Stomach smooth muscle (tissue), 2 donors: Measurements from ENCODE around the gene ZMAT5.
A peak's percentile ranks its signal among the peaks of the same experiment; 100 is the strongest.

Source experiments
- H3K27ac ChIP-seq: one replicate; pipeline ENCODE4 v1.7.0; 2013; ENCODE audit warnings: mild to moderate bottlenecking, low read length, inconsistent platforms
- H3K27me3 ChIP-seq, 2 donors: one replicate each; pipeline ENCODE4 v1.7.0; 2013; ENCODE audit warnings: low read length in 2 of 2; ENCODE audit not compliant: insufficient read depth in 2 of 2, control insufficient read depth in 1 of 2
- H3K36me3 ChIP-seq, 2 donors: one replicate each; pipeline ENCODE4 v1.7.0; 2013; ENCODE audit warnings: low read length in 2 of 2; ENCODE audit not compliant: control insufficient read depth in 2 of 2, insufficient read depth in 2 of 2
- H3K4me1 ChIP-seq: one replicate; pipeline ENCODE4 v1.7.0; 2013; ENCODE audit warnings: low read length; ENCODE audit not compliant: control insufficient read depth, insufficient read depth
- H3K4me3 ChIP-seq, 2 donors: one replicate each; pipeline ENCODE4 v1.7.0; 2013; ENCODE audit warnings: low read length in 2 of 2
- H3K9ac ChIP-seq, 2 donors: one replicate each; pipeline ENCODE4 v1.7.0; 2013; ENCODE audit warnings: low read length in 2 of 2, mild to moderate bottlenecking in 1 of 2
- H3K9me3 ChIP-seq, 2 donors: one replicate each; pipeline ENCODE4 v1.7.0; 2013; ENCODE audit warnings: low read length in 2 of 2; ENCODE audit not compliant: control insufficient read depth in 2 of 2
- donor health status: healthy.
- donor health status: Pancreatic carcinoma.

ZMAT5 gene

GRCh38 chr22:29705651-29706050 lies 61.2 kb downstream of the ZMAT5 start:
- H3K9ac ChIP-seq = no peak overlapping the region
- peaks cover 28% of the 10 kb centered on the region in 2 donors for H3K27me3 ChIP-seq
- H3K4me3 ChIP-seq = no peak overlapping the region
- H3K9me3 ChIP-seq = no peaks in the 10 kb centered on the region
- no peaks in the 10 kb centered on the region for H3K36me3 ChIP-seq
- peaks cover 15% of the 10 kb centered on the region for H3K4me1 ChIP-seq
- H3K27ac ChIP-seq = no peak overlapping the region

- peak overlapping the region in 1 of 2 donors; percentile 32 for H3K9ac ChIP-seq
- no peaks in the 10 kb centered on the region for H3K9me3 ChIP-seq
- H3K4me3 ChIP-seq = peak overlapping the region in 1 of 2 donors; percentile 40
- no peaks in the 10 kb centered on the region for H3K36me3 ChIP-seq
- H3K27ac ChIP-seq = no peak overlapping the region
- peaks cover 15% of the 10 kb centered on the region for H3K4me1 ChIP-seq
- peaks cover 28 to 31% of the 10 kb centered on the region in 2 donors for H3K27me3 ChIP-seq
Observed at GRCh38 chr22:29704528-29705285, 62.1 kb downstream of the ZMAT5 start.

- Histone ChIP-seq H3K4me3 (no peak overlapping the region), H3K36me3 (no peaks in the 10 kb centered on the region), H3K4me1 (peaks cover 15% of the 10 kb centered on the region), H3K9ac (no peak overlapping the region), H3K9me3 (no peaks in the 10 kb centered on the region), H3K27ac (no peak overlapping the region), H3K27me3 (peaks cover 28 to 29% of the 10 kb centered on the region in 2 donors)
Observed at GRCh38 chr22:29703569-29704195, 63.1 kb downstream of the ZMAT5 start.

DNA sequence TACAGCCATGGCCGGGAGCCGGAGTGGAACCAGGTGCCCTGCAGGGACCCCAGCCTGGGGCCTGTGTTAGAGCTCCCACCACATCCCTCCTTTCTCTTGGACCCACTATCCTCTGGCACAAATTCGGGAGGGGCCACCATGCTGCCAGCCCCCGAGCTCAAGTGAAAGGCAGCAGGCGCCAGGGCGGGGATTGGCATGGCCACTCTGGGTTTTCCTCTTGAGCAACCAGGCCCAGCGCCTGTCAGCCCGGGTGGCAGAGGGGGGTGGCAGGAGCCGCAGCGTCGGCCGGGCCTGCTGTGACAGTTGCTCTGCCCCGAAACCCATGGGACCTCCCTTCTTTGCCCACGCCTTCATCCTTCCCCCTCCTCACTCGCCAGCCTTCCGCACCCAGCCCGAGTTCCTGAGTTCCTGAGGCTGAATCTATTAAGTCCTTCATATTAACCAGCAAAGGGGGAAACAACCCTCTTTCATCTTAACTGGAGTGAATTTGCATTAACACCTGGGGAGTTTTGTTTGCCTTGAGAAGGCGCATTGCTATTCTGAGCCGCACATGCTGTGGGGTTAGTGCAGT lies 63.8 kb downstream of the ZMAT5 start:
- Histone ChIP-seq H3K27ac (no peak overlapping the region), H3K9me3 (no peaks in the 10 kb centered on the region), H3K4me3 (no peak overlapping the region), H3K9ac (no peak overlapping the region), H3K4me1 (peaks cover 15% of the 10 kb centered on the region), H3K36me3 (no peaks in the 10 kb centered on the region), H3K27me3 (peaks cover 26 to 28% of the 10 kb centered on the region in 2 donors)

DNA sequence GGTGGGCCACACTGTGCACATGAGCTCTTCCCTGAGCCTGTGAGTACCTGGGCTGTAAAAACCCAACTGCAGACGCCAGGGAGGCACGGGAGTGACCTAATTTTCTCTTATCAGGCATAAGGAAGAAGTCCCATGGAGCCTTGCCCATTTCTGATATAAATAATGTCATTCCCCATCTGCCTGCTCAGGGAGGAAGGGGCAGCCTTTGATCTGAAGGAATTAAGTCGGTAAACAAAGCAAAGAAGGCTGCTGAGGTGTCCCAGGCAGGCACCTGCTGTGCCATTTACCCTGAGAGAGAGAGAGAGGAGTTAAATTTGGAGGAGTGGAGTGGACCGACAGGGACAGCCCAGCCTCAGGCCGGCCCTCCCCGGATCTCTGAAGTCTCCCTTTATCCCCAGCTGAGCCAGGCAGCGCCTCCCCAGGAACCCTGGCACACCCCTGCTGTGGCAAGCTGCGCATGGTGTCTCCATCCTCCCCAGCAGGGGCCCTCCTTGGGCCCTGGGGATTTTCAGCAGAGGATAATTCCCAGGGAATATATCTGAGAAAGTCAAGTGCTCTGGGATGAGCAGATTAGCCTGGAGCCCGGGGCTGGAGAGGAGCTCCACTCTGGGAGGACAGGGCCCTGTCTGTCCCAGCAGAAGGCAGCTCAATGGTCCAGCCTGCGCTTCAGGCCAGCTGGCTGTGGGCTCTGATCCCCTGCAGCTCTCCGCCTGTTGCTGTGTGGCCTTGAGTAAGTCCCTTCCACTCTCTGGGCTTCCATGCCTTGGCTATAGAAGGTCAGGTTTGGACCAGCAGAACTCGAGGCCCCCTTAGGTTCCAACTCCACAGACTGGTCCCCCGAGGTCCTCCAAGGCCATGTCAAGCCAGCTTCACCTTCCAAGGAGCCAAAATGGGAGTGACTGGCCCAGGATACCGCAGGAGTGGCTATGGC lies 64.5 kb downstream of the ZMAT5 start:
- no peak overlapping the region for H3K4me3 ChIP-seq
- no peaks in the 10 kb centered on the region for H3K36me3 ChIP-seq
- no peaks in the 10 kb centered on the region for H3K9me3 ChIP-seq
- peaks cover 15% of the 10 kb centered on the region for H3K4me1 ChIP-seq
- no peak overlapping the region for H3K27ac ChIP-seq
- H3K27me3 ChIP-seq = peaks cover 26 to 27% of the 10 kb centered on the region in 2 donors
- no peak overlapping the region for H3K9ac ChIP-seq

GRCh38 chr22:29701155-29701999 lies 65.4 kb downstream of the ZMAT5 start:
- Histone ChIP-seq H3K4me1 (peaks cover 11% of the 10 kb centered on the region), H3K9me3 (no peaks in the 10 kb centered on the region), H3K9ac (no peak overlapping the region), H3K27me3 (peaks cover 21 to 23% of the 10 kb centered on the region in 2 donors), H3K4me3 (no peak overlapping the region), H3K27ac (no peak overlapping the region), H3K36me3 (peaks cover 0 to 1% of the 10 kb centered on the region in 2 donors)

GRCh38 chr22:29700900-29701154 lies 66.0 kb downstream of the ZMAT5 start:
- H3K4me3 ChIP-seq = no peak overlapping the region
- H3K27ac ChIP-seq = no peak overlapping the region
- H3K36me3 ChIP-seq = peaks cover 0 to 4% of the 10 kb centered on the region in 2 donors
- H3K9ac ChIP-seq = no peak overlapping the region
- peaks cover 11% of the 10 kb centered on the region for H3K4me1 ChIP-seq
- peaks cover 21 to 23% of the 10 kb centered on the region in 2 donors for H3K27me3 ChIP-seq
- H3K9me3 ChIP-seq = no peaks in the 10 kb centered on the region

DNA sequence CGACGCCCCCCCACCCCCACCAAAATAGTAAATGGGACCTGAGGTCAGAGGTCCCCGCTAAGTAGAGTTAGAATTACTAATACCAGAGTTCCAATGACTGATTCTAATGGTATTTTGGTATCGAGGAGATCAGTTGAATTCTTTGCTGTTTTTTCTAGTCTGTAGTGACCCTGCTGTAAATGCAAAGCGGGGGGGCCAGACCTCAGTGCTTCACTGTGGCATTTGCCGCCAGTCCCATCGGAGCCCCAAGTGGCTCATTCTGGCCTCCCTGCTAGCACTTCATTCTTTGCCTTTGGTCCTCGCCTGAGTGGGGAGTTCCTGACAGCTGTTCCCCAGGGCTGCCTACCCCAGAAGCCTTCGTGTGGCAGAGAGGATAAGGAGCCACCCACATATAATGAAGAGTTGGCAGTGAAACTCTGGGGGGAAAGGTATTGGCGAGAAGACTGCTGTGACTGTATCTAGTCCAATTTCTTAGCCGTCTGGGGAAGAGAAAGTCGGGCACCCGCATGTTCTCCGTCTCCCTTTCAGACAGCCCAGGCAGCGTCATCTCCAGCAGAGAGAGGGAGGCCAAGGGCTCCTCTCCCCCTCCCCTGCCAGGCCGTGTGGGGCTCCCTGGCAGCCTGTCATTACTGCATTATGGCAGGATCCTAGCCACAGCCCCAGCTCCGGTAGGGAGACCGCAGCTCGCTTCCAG lies 66.5 kb downstream of the ZMAT5 start:
- Histone ChIP-seq H3K9ac (no peak overlapping the region), H3K27ac (no peak overlapping the region), H3K4me1 (peaks cover 11% of the 10 kb centered on the region), H3K27me3 (peaks cover 21 to 23% of the 10 kb centered on the region in 2 donors), H3K36me3 (peaks cover 0 to 6% of the 10 kb centered on the region in 2 donors), H3K9me3 (no peaks in the 10 kb centered on the region), H3K4me3 (no peak overlapping the region)

DNA sequence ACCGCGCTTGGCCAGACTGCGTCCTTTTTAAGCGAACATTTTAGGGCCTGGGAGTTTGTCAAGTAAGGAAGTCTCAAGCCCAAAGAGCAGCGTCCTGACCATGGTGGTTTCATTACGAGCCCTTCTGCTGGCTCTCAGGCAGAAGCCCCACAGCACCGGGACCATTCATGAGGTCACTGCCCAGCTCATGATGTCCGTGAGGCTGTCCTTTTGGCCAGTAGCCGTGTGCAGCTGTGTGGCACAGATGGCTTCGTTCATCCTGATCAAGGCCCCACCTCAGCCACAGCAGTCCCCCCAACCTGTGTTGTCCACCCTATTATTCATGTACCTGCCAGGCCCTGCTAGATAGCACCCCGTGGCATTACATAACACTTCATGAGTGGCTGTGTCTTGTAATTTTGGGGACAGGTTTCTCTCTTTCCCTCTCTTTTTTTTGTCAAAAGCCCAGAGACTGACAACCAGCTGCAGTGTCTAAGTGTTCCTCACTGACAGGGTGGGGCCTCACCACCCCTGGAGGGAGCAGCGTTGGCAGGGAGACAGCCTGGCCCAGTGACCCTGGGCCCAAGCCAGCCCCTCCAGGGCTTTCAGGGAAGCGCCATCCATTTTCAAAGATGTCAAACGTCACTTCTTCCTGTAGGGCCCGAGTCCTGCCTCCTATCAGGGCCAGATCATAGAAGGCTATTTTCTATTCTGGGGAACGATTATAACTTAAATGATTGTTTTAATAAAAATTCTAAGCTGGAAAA lies 68.8 kb downstream of the ZMAT5 start:
- H3K4me3 ChIP-seq = no peak overlapping the region
- no peak overlapping the region for H3K27ac ChIP-seq
- H3K9me3 ChIP-seq = no peaks in the 10 kb centered on the region
- H3K36me3 ChIP-seq = peaks cover 6 to 15% of the 10 kb centered on the region in 2 donors
- no peak overlapping the region for H3K9ac ChIP-seq
- no peaks in the 10 kb centered on the region for H3K4me1 ChIP-seq
- peaks cover 13 to 16% of the 10 kb centered on the region in 2 donors for H3K27me3 ChIP-seq
